GM18502 (cell line): ENCODE data around the gene ANGEL2.
A peak's percentile ranks its signal among the peaks of the same experiment; 100 is the strongest.
"Not testable (repeated sequence)": the region's sequence is repeated elsewhere in the genome, so short reads cannot be mapped to it uniquely, and the experiment has no call there.

Source experiments
- ATAC-seq: cut with Tn5 transposase; IDR thresholded peaks from one replicate; pipeline ENCODE4 v1.9.1; 2021; ENCODE audit warnings: mild to moderate bottlenecking; ENCODE audit not compliant: unreplicated experiment, poor library complexity

Gene ANGEL2

DNA sequence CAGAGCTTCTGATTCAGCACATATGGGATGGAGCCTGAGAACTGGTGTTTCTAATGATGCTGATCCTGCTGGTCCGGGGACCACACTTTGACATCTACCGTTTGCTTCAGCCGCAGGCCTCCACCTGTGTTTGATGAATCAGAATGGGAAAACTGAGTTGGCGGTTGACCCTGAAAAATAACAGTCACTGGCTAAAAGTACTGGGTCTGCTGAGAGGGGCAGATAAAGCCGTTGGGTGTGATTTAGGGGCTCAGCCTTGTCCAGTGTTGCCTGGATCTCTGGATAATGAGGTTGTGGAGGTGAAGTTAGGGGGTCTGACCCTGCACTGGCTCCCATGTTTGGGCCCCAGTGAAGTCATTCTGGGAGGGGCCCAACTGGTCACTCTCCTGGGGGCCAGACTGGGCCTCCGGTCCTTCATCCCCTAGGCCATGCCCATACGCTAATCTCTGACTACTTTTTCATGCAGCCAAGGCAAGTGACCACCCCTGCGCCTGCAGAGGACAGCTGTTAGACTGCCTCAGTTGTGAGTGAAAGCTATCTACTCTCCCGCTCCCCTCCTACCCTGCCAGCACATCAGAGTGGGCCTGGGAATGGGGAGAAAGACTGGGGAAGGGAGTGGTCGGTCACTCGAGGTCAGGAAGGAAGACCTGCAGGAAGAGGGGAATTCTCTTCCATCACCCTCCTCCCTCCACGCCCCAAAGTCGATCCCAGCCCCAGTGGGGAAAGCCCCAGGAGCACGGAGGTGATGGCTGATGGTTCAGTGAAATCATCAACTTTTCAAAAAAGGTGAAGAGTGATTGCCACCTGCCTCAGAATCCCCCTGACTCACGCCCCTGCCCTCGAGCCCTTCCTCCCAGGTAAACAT, 37.7 kb downstream of the ANGEL2 start:
- ATAC-seq, result peak; percentile 44

DNA sequence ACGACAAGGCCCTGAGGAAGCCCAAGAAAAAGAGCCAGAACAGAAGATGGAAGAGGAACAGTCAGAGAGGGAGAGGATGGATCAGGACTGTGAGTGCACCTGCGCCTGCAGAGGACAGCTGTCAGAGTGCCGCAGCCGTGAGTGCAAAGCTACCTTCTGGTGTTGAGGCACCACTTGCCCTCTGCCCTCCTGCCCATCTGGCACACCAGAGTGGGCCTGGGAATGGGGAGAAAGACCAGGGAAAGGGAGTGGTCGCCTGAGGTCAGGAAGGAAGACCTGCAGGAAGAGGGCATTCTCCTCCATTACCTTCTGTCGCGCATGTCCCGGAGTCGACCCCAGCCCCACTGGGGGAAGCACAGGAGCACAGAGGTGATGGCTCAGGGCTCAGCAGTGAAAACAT, 39.1 kb downstream of the ANGEL2 start:
- no peak for ATAC-seq

GRCh38 chr1:212975111-212975918, 40.4 kb downstream of the ANGEL2 start:
- ATAC-seq, result no peak

- no peak for ATAC-seq
These were observed 41.0 kb downstream of the ANGEL2 start for GRCh38 chr1:212974711-212975110.

GRCh38 chr1:212973899-212974298, 41.8 kb downstream of the ANGEL2 start:
- no peak for ATAC-seq

- no peak for ATAC-seq
These were observed 42.2 kb downstream of the ANGEL2 start for GRCh38 chr1:212973426-212973825.

DNA sequence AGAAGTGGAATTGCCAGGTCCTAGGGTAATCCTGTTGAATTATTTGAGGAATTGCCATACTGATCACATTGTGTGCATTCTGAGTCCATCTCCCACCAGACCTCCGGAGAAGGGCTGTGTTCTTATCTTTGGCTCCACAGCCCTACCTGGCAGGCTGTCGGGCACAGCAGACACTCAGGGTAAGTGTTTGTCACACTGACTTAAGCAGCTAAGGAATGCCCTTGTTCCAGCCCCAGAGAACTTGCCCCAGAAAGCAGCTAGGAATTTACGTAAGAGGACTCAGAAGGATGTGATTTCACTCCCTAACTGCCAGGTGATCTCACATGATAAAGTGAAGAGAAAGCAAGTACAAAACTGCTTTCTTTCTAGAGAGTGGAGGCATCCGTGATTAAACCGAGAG, 44.4 kb downstream of the ANGEL2 start:
- no peak for ATAC-seq

DNA sequence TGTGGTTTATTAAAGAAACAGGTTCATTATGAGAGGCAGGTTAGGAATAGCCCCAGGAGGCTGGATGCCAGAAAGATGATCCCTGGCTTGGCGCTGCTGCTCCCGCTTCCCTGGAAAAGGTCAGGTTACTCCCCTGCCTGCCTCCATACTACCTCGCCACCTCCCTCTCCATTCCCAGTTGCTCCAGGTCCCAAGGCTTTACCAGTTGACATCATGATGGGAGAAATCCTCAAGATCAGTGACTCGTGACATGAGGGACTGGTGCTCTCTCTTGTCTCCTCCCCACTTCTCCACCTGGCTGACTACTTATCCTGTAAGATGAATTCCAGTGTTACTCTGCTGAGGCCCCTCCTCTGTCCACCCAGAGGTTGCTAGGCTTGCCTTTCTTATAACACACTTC, 45.6 kb downstream of the ANGEL2 start:
- no peak for ATAC-seq

- ATAC-seq, result peak; percentile 61
These were observed 47.3 kb downstream of the ANGEL2 start for GRCh38 chr1:212968368-212968863.

GRCh38 chr1:212967801-212968200, 47.9 kb downstream of the ANGEL2 start:
- ATAC-seq, result peak; percentile 81

GRCh38 chr1:212966616-212967015, 49.1 kb downstream of the ANGEL2 start:
- no peak for ATAC-seq

- ATAC-seq, result not testable (repeated sequence)
These were observed 50.7 kb downstream of the ANGEL2 start for GRCh38 chr1:212964993-212965392.

DNA sequence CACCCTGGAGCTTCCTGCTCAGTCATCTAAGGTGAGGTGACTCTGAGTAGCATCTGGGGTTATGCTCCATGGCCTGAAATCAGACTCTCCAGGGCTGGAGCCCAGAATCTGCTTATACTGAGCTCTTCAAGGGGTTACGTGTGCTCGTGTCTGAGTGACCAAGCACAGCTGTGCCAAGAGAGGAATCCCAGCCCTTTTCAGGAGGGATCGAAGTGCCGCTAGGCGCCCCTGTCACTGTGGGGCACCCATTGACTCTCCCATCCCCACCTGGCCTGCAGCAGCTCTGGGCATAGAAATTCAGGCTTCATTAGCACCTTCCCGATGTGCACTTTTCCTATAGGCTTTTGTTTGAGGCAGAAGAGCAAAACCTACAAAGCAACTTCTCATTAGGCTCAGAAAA, 51.6 kb downstream of the ANGEL2 start:
- ATAC-seq, result no peak

- ATAC-seq, result no peak
These were observed 53.2 kb downstream of the ANGEL2 start for GRCh38 chr1:212962509-212962908.

DNA sequence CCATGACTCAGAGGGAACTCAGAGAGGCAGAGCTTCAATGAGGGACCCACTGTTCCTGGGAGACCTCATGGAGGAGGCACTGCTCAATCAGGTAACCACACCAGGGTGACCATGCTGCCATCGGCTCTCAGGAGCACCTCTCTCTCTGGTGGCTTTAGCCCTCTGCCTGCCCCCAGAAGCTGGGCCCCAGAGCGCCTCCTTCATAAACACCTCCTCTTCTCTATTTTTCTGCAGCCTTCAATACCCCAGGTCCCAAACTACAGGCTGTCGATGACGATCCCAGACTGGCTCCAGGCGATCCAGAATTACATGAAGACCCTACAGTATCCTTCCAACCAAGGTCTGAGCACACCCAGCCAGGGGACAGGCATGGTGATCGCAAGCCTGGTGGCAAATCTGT, 54.7 kb downstream of the ANGEL2 start:
- no peak for ATAC-seq

DNA sequence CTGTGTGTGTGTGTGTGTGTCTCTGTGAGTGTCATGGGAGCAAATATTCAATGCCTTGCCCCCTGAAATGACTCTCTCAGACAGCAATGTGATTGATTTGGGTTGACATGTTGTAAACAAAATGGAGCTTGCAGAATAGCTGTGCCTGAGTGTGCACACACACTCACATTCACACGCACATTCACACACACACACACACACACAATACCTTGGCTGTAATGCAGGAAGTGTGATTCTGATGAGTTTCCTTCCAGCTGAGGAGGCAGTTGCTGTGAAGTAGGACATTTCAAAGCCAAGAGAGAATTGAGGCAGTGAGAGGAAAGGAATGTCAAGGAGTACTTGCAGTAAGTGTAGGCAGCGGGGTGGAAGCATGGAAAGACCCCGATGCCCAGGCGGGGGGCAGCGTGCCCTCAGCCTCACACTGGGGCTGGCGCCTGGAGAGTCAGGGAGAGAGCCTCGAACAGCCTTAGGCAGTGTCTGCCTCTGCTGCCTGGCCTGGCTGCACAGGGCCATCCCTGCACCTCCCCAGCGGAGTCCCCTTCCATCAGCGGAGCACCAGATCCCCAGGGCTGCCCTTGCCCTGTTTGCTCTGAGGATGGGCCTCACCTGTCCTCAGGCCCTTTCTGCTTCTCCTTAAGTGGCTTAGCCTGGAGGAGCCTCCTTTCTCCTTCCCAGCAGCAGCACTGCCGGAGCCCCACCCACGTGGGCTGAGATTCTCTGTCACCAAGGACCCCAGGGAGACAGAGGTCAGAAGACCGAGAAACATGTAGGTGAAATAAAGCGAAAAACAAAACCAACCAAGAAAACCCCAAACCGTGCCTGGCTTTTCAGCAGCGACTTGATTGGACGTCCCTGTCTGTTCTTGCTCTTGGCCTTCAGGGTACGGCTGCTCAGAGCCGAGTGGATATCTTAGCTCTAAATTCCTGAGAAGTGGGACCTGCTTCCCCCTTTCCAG, 56.1 kb downstream of the ANGEL2 start:
- peak; percentile 81 for ATAC-seq

DNA sequence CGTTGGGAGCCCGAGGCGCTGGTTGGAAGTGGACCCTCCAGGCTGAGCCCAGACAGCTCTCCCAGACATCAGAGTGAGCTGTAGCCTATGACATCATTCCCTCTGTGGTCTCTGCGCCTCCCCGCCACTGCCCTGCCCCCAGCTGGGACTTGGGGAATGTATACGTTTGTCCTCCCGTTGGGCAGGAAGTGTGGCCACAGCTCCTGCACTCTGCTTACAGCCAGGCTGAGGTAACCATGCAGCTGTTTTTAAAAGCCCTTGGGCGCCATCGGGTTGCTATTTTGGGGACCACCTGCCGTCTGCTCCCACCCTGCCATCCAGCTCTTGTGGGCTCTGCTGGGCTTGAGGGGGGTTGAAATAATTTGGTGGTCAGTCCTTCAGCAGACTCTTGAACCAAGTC, 57.5 kb downstream of the ANGEL2 start:
- no peak for ATAC-seq

- ATAC-seq, result no peak
These were observed 58.1 kb downstream of the ANGEL2 start for GRCh38 chr1:212957546-212957945.

DNA sequence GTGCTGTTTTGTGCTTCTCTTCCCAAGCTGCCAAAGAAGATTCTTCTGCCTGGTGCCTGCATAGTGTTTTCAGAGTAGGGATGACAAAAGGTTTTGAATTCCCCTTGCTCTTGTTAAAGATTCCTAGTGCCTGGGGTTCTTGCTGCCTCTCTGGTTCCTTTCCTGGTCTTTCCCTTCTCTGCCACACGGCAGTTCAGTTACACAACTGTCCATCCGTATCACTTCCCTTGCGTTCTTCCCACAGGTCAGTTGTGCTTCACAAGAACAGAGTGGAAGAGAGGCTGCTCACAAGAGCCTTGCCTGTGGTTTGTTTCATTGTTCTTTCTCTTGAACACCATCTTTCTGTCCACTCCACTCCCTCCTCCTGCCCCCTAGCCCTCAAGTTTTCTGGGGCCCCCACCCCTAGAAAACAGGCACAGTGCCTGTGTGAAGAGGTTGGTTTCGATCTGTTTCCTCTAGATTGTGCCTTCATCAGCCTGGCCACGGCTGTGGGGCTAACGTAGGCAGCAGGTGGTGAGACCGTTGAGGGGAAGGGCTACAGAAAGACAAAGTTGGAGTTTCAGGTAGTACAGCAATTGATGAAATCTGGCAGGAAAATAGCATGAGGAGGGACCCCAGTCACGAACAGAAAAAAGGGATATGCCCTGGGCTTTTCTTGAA, 59.6 kb downstream of the ANGEL2 start:
- ATAC-seq, result no peak

GRCh38 chr1:212955098-212955497, 60.6 kb downstream of the ANGEL2 start:
- no peak for ATAC-seq
